Suprapubic skin (tissue), 4 donors: Measurements from ENCODE around the gene C1orf198.

ENCODE experiments used
- CTCF ChIP-seq, 2 donors: fragments of 200-600 bp in 1 of 2; fragments of 450-650 bp in 1 of 2; sonication (generic) in 1 of 2; IDR thresholded peaks; one replicate each; pipeline ENCODE4 v1.5.1; 2016 to 2019; ENCODE audit warnings: antibody characterized with exemption in 2 of 2, mild to moderate bottlenecking in 1 of 2, moderate library complexity in 1 of 2
- EP300 ChIP-seq: sonication (generic); formaldehyde crosslinking; IDR thresholded peaks from one replicate; pipeline ENCODE4 v1.6.1; 2017; ENCODE audit warnings: antibody characterized with exemption
- POLR2A ChIP-seq, 2 donors: fragments of 450-650 bp; IDR thresholded peaks; one replicate each; pipeline ENCODE4 v1.6.1; 2017; ENCODE audit warnings: antibody characterized with exemption in 2 of 2, mild to moderate bottlenecking in 2 of 2, moderate library complexity in 2 of 2
- POLR2AphosphoS5 ChIP-seq, 3 donors: sonication (generic); formaldehyde crosslinking; IDR thresholded peaks; one replicate each; pipeline ENCODE4 v1.6.1; 2017; ENCODE audit warnings: antibody characterized with exemption in 3 of 3

DNA sequence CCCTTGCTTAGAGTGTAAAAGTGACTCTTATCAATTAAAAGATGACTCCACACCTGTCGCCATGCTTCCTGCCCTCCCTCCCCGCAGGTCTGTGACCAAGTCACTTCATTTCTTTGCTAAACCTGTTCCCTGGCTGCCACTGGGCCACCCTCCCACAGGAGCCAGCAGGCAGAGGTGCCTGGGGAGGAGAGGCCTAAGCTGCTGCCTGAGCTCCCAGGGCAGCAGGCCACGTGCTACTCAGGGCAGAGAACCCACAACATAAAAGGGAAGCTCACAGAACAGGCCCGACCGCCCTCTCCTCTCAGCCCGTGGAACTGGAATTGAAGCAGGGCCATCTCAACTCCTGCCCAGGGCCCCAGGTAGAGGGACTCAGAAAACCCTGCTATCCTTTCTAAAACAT lies 4.9 kb downstream of the C1orf198 start:
- TF ChIP-seq CTCF (IDR thresholded peaks at IDR 0.05) (no peak), POLR2AphosphoS5 (IDR thresholded peaks at IDR 0.05) (no peak), EP300 (no peak), POLR2A (IDR thresholded peaks at IDR 0.05) (no peak)
